ENCODE data around the gene JMJD1C.
A peak's percentile ranks its signal among the peaks of the same experiment; 100 is the strongest.

The JMJD1C gene

DNA sequence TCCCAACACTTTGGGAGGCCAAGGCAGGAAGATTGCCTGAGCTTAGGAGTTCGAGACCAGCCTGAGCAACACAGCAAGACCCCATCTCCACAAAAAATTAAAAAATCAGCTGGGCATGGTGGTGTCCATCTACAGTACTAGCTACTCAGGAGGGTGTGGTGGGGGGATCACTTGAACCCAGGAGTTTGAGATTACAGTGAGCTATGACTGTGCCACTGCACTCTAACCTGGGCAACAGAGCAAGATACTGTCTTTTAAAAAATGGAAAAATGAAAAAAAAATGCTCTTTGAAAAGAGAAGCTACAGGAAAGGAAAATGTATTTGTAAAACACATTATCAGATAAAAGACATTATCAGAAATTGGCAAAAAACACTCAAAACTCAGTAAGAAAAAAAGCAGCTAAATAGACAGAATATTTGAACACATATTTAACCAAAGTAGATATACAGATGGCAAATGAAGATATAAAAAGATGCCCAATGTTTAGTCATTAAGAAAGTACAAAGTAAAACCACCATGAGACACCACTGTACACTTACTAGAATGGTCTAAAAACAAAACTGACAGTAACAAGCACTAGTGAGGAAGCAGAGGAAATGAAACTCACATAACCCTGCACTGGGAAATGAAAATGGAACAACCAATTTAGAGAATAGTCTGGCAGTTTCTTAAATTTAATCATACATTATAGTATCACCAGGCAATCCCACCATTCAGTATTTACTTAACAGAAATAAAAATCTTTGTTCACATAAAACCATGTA, 292.1 kb downstream of the JMJD1C start:
- DNase-seq (ENCODE audit: extremely low read depth, low read depth): no peak
- TF ChIP-seq, protein P1, sequence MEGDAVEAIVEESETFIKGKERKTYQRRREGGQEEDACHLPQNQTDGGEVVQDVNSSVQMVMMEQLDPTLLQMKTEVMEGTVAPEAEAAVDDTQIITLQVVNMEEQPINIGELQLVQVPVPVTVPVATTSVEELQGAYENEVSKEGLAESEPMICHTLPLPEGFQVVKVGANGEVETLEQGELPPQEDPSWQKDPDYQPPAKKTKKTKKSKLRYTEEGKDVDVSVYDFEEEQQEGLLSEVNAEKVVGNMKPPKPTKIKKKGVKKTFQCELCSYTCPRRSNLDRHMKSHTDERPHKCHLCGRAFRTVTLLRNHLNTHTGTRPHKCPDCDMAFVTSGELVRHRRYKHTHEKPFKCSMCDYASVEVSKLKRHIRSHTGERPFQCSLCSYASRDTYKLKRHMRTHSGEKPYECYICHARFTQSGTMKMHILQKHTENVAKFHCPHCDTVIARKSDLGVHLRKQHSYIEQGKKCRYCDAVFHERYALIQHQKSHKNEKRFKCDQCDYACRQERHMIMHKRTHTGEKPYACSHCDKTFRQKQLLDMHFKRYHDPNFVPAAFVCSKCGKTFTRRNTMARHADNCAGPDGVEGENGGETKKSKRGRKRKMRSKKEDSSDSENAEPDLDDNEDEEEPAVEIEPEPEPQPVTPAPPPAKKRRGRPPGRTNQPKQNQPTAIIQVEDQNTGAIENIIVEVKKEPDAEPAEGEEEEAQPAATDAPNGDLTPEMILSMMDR (IDR thresholded peaks at IDR 0.05; ENCODE audit: low read depth, low read length): no peak

GRCh38 chr10:63171926-63172325, 293.9 kb downstream of the JMJD1C start:
- no peak for DNase-seq (ENCODE audit: extremely low read depth, low read depth)
- TF ChIP-seq, protein P1 (IDR thresholded peaks at IDR 0.05; ENCODE audit: low read depth, low read length): no peak

GRCh38 chr10:63171255-63171855, 294.4 kb downstream of the JMJD1C start:
- TF ChIP-seq, protein P1 (IDR thresholded peaks at IDR 0.05; ENCODE audit: low read depth, low read length): no peak
- no peak for DNase-seq (ENCODE audit: extremely low read depth, low read depth)

- TF ChIP-seq, protein P1 (IDR thresholded peaks at IDR 0.05; ENCODE audit: low read depth, low read length): no peak
- DNase-seq (ENCODE audit: extremely low read depth, low read depth): no peak
These were observed 296.2 kb downstream of the JMJD1C start for GRCh38 chr10:63169624-63170023.

- TF ChIP-seq, protein P1 (IDR thresholded peaks at IDR 0.05; ENCODE audit: low read depth, low read length): no peak
These were observed 296.8 kb downstream of the JMJD1C start for GRCh38 chr10:63168821-63169462.

DNA sequence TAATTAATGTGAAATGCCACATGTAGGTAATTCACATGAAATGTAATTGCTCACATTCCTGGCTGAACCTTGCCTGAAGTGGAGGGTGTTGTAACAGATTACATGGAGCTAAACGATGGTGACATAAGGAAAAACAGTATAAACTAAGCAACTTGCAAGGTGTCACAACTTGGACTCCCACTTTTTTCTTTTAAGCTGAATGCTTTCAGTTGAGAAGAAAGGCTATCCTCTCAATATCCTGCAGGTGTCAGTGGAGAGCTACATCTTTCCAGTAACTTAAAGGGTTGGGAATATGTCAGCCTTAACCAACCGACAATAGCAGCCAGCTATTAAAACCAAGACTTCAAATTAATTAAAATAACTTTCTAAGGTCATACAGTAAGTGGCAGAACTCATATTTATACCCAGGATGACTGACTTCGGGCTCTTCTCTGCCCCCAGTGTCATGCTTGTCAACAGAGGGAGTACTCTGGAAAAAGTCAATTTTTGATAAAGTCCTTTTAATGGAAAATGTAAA, 299.0 kb downstream of the JMJD1C start:
- TF ChIP-seq, protein P1 (IDR thresholded peaks at IDR 0.05; ENCODE audit: low read depth, low read length): peak; percentile 76
- peak; percentile 62 for DNase-seq (ENCODE audit: extremely low read depth, low read depth)

More at GRCh38 chr10:63168821-63169462, 296.8 kb downstream of the JMJD1C start:
- no peak for DNase-seq (ENCODE audit: extremely low read depth, low read depth)

GRCh38 chr10:63165249-63165648, 300.5 kb downstream of the JMJD1C start:
- no peak for DNase-seq (ENCODE audit: extremely low read depth, low read depth)
- TF ChIP-seq, protein P1 (IDR thresholded peaks at IDR 0.05; ENCODE audit: low read depth, low read length): no peak

Measured in AG09319 (cell line).